ENCODE measurements around the gene GRIK3. TPM values are rescaled to one million over a fixed set of nuclear protein-coding genes. Genes with fewer than 3 reads are reported as not detected.

Gene GRIK3
- total RNA-seq, 1 donor from 2014 or later: not detected

GRCh38 chr1:36874271-36875060, 159.8 kb downstream of the GRIK3 start:
- Mint-ChIP-seq H3K27ac (no peak overlapping the region), H3K27me3 (ENCODE audit: insufficient read depth) (peaks cover 8% of the 10 kb centered on the region), H3K4me3 (no peak overlapping the region), H3K4me1 (ENCODE audit: low read depth) (no peaks in the 10 kb centered on the region), H3K36me3 (ENCODE audit: low read depth) (no peaks in the 10 kb centered on the region), H3K9me3 (no peaks in the 10 kb centered on the region)
- no peak for DNase-seq (ENCODE audit: low spot score)
- intact Hi-C loops (cut with micrococcal nuclease): no loop called here

GRCh38 chr1:36872858-36873257, 161.5 kb downstream of the GRIK3 start:
- intact Hi-C loops (cut with micrococcal nuclease): no loop called here
- no peak overlapping the region for H3K27ac Mint-ChIP-seq
- no peak overlapping the region for H3K4me3 Mint-ChIP-seq
- no peaks in the 10 kb centered on the region for H3K9me3 Mint-ChIP-seq
- DNase-seq (ENCODE audit: low spot score): no peak
- H3K27me3 Mint-ChIP-seq (ENCODE audit: insufficient read depth): peaks cover 10% of the 10 kb centered on the region
- no peaks in the 10 kb centered on the region for H3K36me3 Mint-ChIP-seq (ENCODE audit: low read depth)
- H3K4me1 Mint-ChIP-seq (ENCODE audit: low read depth): no peaks in the 10 kb centered on the region

- Mint-ChIP-seq H3K27ac (no peak overlapping the region), H3K4me1 (ENCODE audit: low read depth) (no peaks in the 10 kb centered on the region), H3K27me3 (ENCODE audit: insufficient read depth) (peaks cover 6% of the 10 kb centered on the region), H3K4me3 (no peak overlapping the region), H3K9me3 (no peaks in the 10 kb centered on the region), H3K36me3 (ENCODE audit: low read depth) (no peaks in the 10 kb centered on the region)
- DNase-seq (ENCODE audit: low spot score): no peak
- intact Hi-C loops (cut with micrococcal nuclease): no loop called here
Measured at GRCh38 chr1:36872126-36872754, 162.1 kb downstream of the GRIK3 start.

- Mint-ChIP-seq H3K27me3 (ENCODE audit: insufficient read depth) (peaks cover 4% of the 10 kb centered on the region), H3K27ac (no peak overlapping the region), H3K36me3 (ENCODE audit: low read depth) (no peaks in the 10 kb centered on the region), H3K4me1 (ENCODE audit: low read depth) (no peaks in the 10 kb centered on the region), H3K9me3 (no peaks in the 10 kb centered on the region), H3K4me3 (no peak overlapping the region)
- intact Hi-C loops (cut with micrococcal nuclease): no loop called here
- no peak for DNase-seq (ENCODE audit: low spot score)
Measured at GRCh38 chr1:36871146-36871971, 163.0 kb downstream of the GRIK3 start.

GRCh38 chr1:36869826-36870225, 164.5 kb downstream of the GRIK3 start:
- H3K4me1 Mint-ChIP-seq (ENCODE audit: low read depth): no peaks in the 10 kb centered on the region
- no peak for DNase-seq (ENCODE audit: low spot score)
- no peaks in the 10 kb centered on the region for H3K36me3 Mint-ChIP-seq (ENCODE audit: low read depth)
- peaks cover 3% of the 10 kb centered on the region for H3K27me3 Mint-ChIP-seq (ENCODE audit: insufficient read depth)
- intact Hi-C loops (cut with micrococcal nuclease): no loop called here
- H3K9me3 Mint-ChIP-seq: no peaks in the 10 kb centered on the region
- H3K27ac Mint-ChIP-seq: no peak overlapping the region
- no peak overlapping the region for H3K4me3 Mint-ChIP-seq

- intact Hi-C loops (cut with micrococcal nuclease): no loop called here
- H3K27me3 Mint-ChIP-seq (ENCODE audit: insufficient read depth): peaks cover 2% of the 10 kb centered on the region
- no peaks in the 10 kb centered on the region for H3K9me3 Mint-ChIP-seq
- H3K36me3 Mint-ChIP-seq (ENCODE audit: low read depth): no peaks in the 10 kb centered on the region
- no peak overlapping the region for H3K27ac Mint-ChIP-seq
- no peaks in the 10 kb centered on the region for H3K4me1 Mint-ChIP-seq (ENCODE audit: low read depth)
- no peak for DNase-seq (ENCODE audit: low spot score)
- no peak overlapping the region for H3K4me3 Mint-ChIP-seq
Measured at GRCh38 chr1:36869054-36869453, 165.3 kb downstream of the GRIK3 start.

- Mint-ChIP-seq H3K9me3 (no peaks in the 10 kb centered on the region), H3K4me1 (ENCODE audit: low read depth) (no peaks in the 10 kb centered on the region), H3K27ac (no peak overlapping the region), H3K27me3 (ENCODE audit: insufficient read depth) (peaks cover 2% of the 10 kb centered on the region), H3K36me3 (ENCODE audit: low read depth) (no peaks in the 10 kb centered on the region), H3K4me3 (no peak overlapping the region)
- intact Hi-C loops (cut with micrococcal nuclease): no loop called here
- DNase-seq (ENCODE audit: low spot score): no peak
Measured at GRCh38 chr1:36867575-36867974, 166.7 kb downstream of the GRIK3 start.

GRCh38 chr1:36866169-36866814, 168.0 kb downstream of the GRIK3 start:
- H3K27me3 Mint-ChIP-seq (ENCODE audit: insufficient read depth): peaks cover 2% of the 10 kb centered on the region
- no peaks in the 10 kb centered on the region for H3K9me3 Mint-ChIP-seq
- H3K27ac Mint-ChIP-seq: no peak overlapping the region
- no peaks in the 10 kb centered on the region for H3K36me3 Mint-ChIP-seq (ENCODE audit: low read depth)
- intact Hi-C loops (cut with micrococcal nuclease): no loop called here
- no peak overlapping the region for H3K4me3 Mint-ChIP-seq
- H3K4me1 Mint-ChIP-seq (ENCODE audit: low read depth): no peaks in the 10 kb centered on the region
- DNase-seq (ENCODE audit: low spot score): no peak

GRCh38 chr1:36865602-36865900, 168.8 kb downstream of the GRIK3 start:
- no peak overlapping the region for H3K4me3 Mint-ChIP-seq
- H3K36me3 Mint-ChIP-seq (ENCODE audit: low read depth): no peaks in the 10 kb centered on the region
- intact Hi-C loops (cut with micrococcal nuclease): no loop called here
- no peaks in the 10 kb centered on the region for H3K4me1 Mint-ChIP-seq (ENCODE audit: low read depth)
- DNase-seq (ENCODE audit: low spot score): no peak
- no peak overlapping the region for H3K27ac Mint-ChIP-seq
- no peaks in the 10 kb centered on the region for H3K9me3 Mint-ChIP-seq
- H3K27me3 Mint-ChIP-seq (ENCODE audit: insufficient read depth): peaks cover 2% of the 10 kb centered on the region

GRCh38 chr1:36864823-36865601, 169.3 kb downstream of the GRIK3 start:
- no peaks in the 10 kb centered on the region for H3K9me3 Mint-ChIP-seq
- intact Hi-C loops (cut with micrococcal nuclease): no loop called here
- H3K4me1 Mint-ChIP-seq (ENCODE audit: low read depth): no peaks in the 10 kb centered on the region
- no peaks in the 10 kb centered on the region for H3K36me3 Mint-ChIP-seq (ENCODE audit: low read depth)
- no peak for DNase-seq (ENCODE audit: low spot score)
- H3K27ac Mint-ChIP-seq: no peak overlapping the region
- H3K27me3 Mint-ChIP-seq (ENCODE audit: insufficient read depth): peaks cover 2% of the 10 kb centered on the region
- H3K4me3 Mint-ChIP-seq: no peak overlapping the region

- intact Hi-C loops (cut with micrococcal nuclease): no loop called here
Measured at GRCh38 chr1:36864182-36864822, 170.0 kb downstream of the GRIK3 start.

GRCh38 chr1:36863500-36863899, 170.8 kb downstream of the GRIK3 start:
- Mint-ChIP-seq H3K4me3 (no peak overlapping the region), H3K9me3 (no peaks in the 10 kb centered on the region), H3K27ac (no peak overlapping the region), H3K36me3 (ENCODE audit: low read depth) (no peaks in the 10 kb centered on the region), H3K27me3 (ENCODE audit: insufficient read depth) (peaks cover 2% of the 10 kb centered on the region), H3K4me1 (ENCODE audit: low read depth) (no peaks in the 10 kb centered on the region)
- no peak for DNase-seq (ENCODE audit: low spot score)
- intact Hi-C loops (cut with micrococcal nuclease): no loop called here

More at GRCh38 chr1:36864182-36864822, 170.0 kb downstream of the GRIK3 start:
- Mint-ChIP-seq H3K27ac (no peak overlapping the region), H3K9me3 (no peaks in the 10 kb centered on the region), H3K4me1 (ENCODE audit: low read depth) (no peaks in the 10 kb centered on the region), H3K4me3 (no peak overlapping the region), H3K27me3 (ENCODE audit: insufficient read depth) (peaks cover 2% of the 10 kb centered on the region), H3K36me3 (ENCODE audit: low read depth) (no peaks in the 10 kb centered on the region)
- no peak for DNase-seq (ENCODE audit: low spot score)

Data from activated T-helper 1 cell treated with anti-CD3 and anti-CD28 coated beads, Interleukin-12 subunit alpha, Interleukin-12 subunit beta, Interleukin-2, Interleukin-4 antibody, amounts not matched to agents 30 ng/mL and 10 ng/mL and 1 ng/mL, durations not matched to agents 14 hours and 24 hours and 36 hours (primary cell).